Chondrocyte (in vitro differentiated cells): Measurements from ENCODE around the gene CALU. TPM values are rescaled to one million over a fixed set of nuclear protein-coding genes. Genes with fewer than 3 reads are reported as not detected.

Experiments used
- DNase-seq: peaks from one replicate; pipeline ENCODE4 v3.0.0; 2021; ENCODE audit warnings: mixed read lengths, low spot score
- H3K27ac Mint-ChIP-seq: one replicate; pipeline ENCODE4 v1.8.0; 2021; ENCODE audit warnings: mild to moderate bottlenecking, moderate library complexity, mixed read lengths; ENCODE audit not compliant: unreplicated experiment
- H3K27me3 Mint-ChIP-seq: 2 replicates; pipeline ENCODE4 v1.8.0; 2021; ENCODE audit warnings: low read depth, mixed read lengths
- H3K36me3 Mint-ChIP-seq: 2 replicates; pipeline ENCODE4 v1.8.0; 2021; ENCODE audit warnings: low read depth, mixed read lengths
- H3K4me1 Mint-ChIP-seq: 2 replicates; pipeline ENCODE4 v1.8.0; 2021; ENCODE audit warnings: low read depth, mild to moderate bottlenecking, mixed read lengths
- H3K4me3 Mint-ChIP-seq: one replicate; pipeline ENCODE4 v1.8.0; 2021; ENCODE audit warnings: mild to moderate bottlenecking, moderate library complexity, mixed read lengths; ENCODE audit not compliant: unreplicated experiment
- H3K9me3 Mint-ChIP-seq: 2 replicates; pipeline ENCODE4 v1.8.0; 2021; ENCODE audit warnings: low read depth, mixed read lengths
- CTCF ChIP-seq: fragments of 200-600 bp; sonication (generic); IDR thresholded peaks from 2 replicates; pipeline ENCODE4 v1.5.0; 2021; ENCODE audit warnings: antibody characterized with exemption, mild to moderate bottlenecking, moderate library complexity
- total RNA-seq: library from RNA; stranded (reverse); gene quantifications from 3 replicates; pipeline ENCODE4 v1.2.1, GENCODE V29; 2021

CALU gene
- total RNA-seq, 1 donor from 2014 or later: 731 TPM

GRCh38 chr7:128810473-128810872, 71.3 kb downstream of the CALU start:
- TF ChIP-seq CTCF: no peak
- Mint-ChIP-seq H3K36me3 (peaks cover 5% of the 10 kb centered on the region), H3K4me3 (no peak overlapping the region), H3K9me3 (no peaks in the 10 kb centered on the region), H3K27me3 (peaks cover 1% of the 10 kb centered on the region), H3K4me1 (no peaks in the 10 kb centered on the region), H3K27ac (no peak overlapping the region)
- DNase-seq: no peak

- no peak for DNase-seq
- H3K36me3 Mint-ChIP-seq: peaks cover 5% of the 10 kb centered on the region
- no peaks in the 10 kb centered on the region for H3K9me3 Mint-ChIP-seq
- TF ChIP-seq CTCF: no peak
- H3K4me1 Mint-ChIP-seq: no peaks in the 10 kb centered on the region
- peaks cover 3% of the 10 kb centered on the region for H3K27me3 Mint-ChIP-seq
- no peak overlapping the region for H3K27ac Mint-ChIP-seq
- no peak overlapping the region for H3K4me3 Mint-ChIP-seq
These were observed 71.8 kb downstream of the CALU start for GRCh38 chr7:128810997-128811396.

GRCh38 chr7:128811631-128812430, 72.7 kb downstream of the CALU start:
- no peak for TF ChIP-seq CTCF
- no peaks in the 10 kb centered on the region for H3K4me1 Mint-ChIP-seq
- no peaks in the 10 kb centered on the region for H3K9me3 Mint-ChIP-seq
- peaks cover 3% of the 10 kb centered on the region for H3K27me3 Mint-ChIP-seq
- H3K4me3 Mint-ChIP-seq: no peak overlapping the region
- H3K27ac Mint-ChIP-seq: no peak overlapping the region
- DNase-seq: no peak
- H3K36me3 Mint-ChIP-seq: peaks cover 3% of the 10 kb centered on the region

GRCh38 chr7:128812514-128813168, 73.5 kb downstream of the CALU start:
- Mint-ChIP-seq H3K36me3 (peaks cover 3% of the 10 kb centered on the region), H3K27me3 (peaks cover 3% of the 10 kb centered on the region), H3K27ac (no peak overlapping the region), H3K4me1 (no peaks in the 10 kb centered on the region), H3K4me3 (no peak overlapping the region), H3K9me3 (no peaks in the 10 kb centered on the region)
- DNase-seq: no peak
- no peak for TF ChIP-seq CTCF

- no peak overlapping the region for H3K27ac Mint-ChIP-seq
- H3K36me3 Mint-ChIP-seq: peaks cover 3% of the 10 kb centered on the region
- no peak for DNase-seq
- H3K9me3 Mint-ChIP-seq: no peaks in the 10 kb centered on the region
- H3K4me3 Mint-ChIP-seq: no peak overlapping the region
- H3K4me1 Mint-ChIP-seq: no peaks in the 10 kb centered on the region
- H3K27me3 Mint-ChIP-seq: peaks cover 3% of the 10 kb centered on the region
- TF ChIP-seq CTCF: no peak
These were observed 75.3 kb downstream of the CALU start for GRCh38 chr7:128814499-128814898.
